Adrenal gland (tissue), 12 donors: ENCODE results near the gene PCNT. TPM values are rescaled to one million over a fixed set of nuclear protein-coding genes. Genes with fewer than 3 reads are reported as not detected.
A peak's percentile ranks its signal among the peaks of the same experiment; 100 is the strongest.

Experiments used
- DNase-seq, 7 donors: peaks; one replicate each; pipeline ENCODE4 v3.0.0-alpha.2; 2019 to 2020
- H3K27ac ChIP-seq, 5 donors: fragments of 200-600 bp; sonication (generic) in 4 of 5; 1 replicate in 3 of 5; 2 replicates in 2 of 5; pipeline versions ENCODE4 v1.5.1 to v1.8.0; 2016 to 2020; ENCODE audit warnings: mild to moderate bottlenecking in 1 of 5
- H3K27me3 ChIP-seq: fragments of 200-600 bp; 2 replicates; pipeline ENCODE4 v1.8.0; 2021
- H3K36me3 ChIP-seq, 2 donors: fragments of 200-600 bp; replicated peaks in 1 of 2; 1 replicate in 1 of 2; 2 replicates in 1 of 2; pipeline versions ENCODE4 v1.5.1 to v1.8.0; 2018 to 2022
- H3K4me1 ChIP-seq, 2 donors: fragments of 200-600 bp; replicated peaks in 1 of 2; 1 replicate in 1 of 2; 2 replicates in 1 of 2; pipeline versions ENCODE4 v1.5.1 to v1.8.0; 2018 to 2021
- H3K4me3 ChIP-seq, 4 donors: fragments of 200-600 bp; sonication (generic) in 3 of 4; one replicate each; pipeline ENCODE4 v1.5.1; 2016 to 2018
- H3K9me3 ChIP-seq, 3 donors: fragments of 200-600 bp; sonication (generic) in 1 of 3; replicated peaks in 1 of 3; 1 replicate in 2 of 3; 2 replicates in 1 of 3; pipeline versions ENCODE4 v1.5.1 to v1.8.0; 2016 to 2021
- POLR2A ChIP-seq, 2 donors: fragments of 450-650 bp; IDR thresholded peaks; one replicate each; pipeline ENCODE4 v1.6.1; 2017; ENCODE audit warnings: antibody characterized with exemption in 2 of 2, mild to moderate bottlenecking in 2 of 2, moderate library complexity in 1 of 2
- WGBS, 4 donors: extraction: QIAGEN DNeasy Blood & Tissue Kit in 2 of 4; methylation state at CpG; one replicate each; pipeline versions ENCODE4 v1.1.5 to v1.1.7; 2013 to 2017; 5-methylcytosine and 5-hydroxymethylcytosine counted together
- intact Hi-C, 2 donors: fragments of 100-400 bp; cut with DNase I; formaldehyde crosslinking; loops; one replicate each; pipeline versions ENCODE4 v1.14.1 to v1.15.0; 2022 to 2023
- polyA plus RNA-seq, 3 donors: library from polyadenylated mRNA; stranded (reverse); fragments of 200-250 nt in 2 of 3; fragments of 350-450 nt in 1 of 3; fragmentation: Illumina TruSeq in 1 of 3; extraction: RNeasy Lipid Tissue Mini Kit (QIAGEN cat#74804) in 1 of 3; gene quantifications; one replicate each; pipeline ENCODE4 v1.2.3, GENCODE V29; 2013 to 2014
- total RNA-seq, 9 donors: library from RNA; depleted of rRNA in 4 of 9; stranded (reverse); fragments of >200 nt in 4 of 9; fragments of 120-200 nt in 1 of 9; fragmentation: NEBNext Ultra II Directional in 1 of 9; extraction: Animal tissue kit (Norgen Biotek cat#: 25700) in 1 of 9; gene quantifications; one replicate each; pipeline versions ENCODE4 v1.1.0 to v1.2.4, GENCODE V29; 2013 to 2023
- TF ChIP-seq, protein P1 (sequence below), 6 experiments: fragments of 450-650 bp in 4 of 6; fragments of 200-600 bp in 2 of 6; sonication (generic) in 1 of 6; IDR thresholded peaks; 1 replicate in 5 of 6; 2 replicates in 1 of 6; pipeline versions ENCODE4 v1.5.1 to v1.8.0; 2016 to 2021; ENCODE audit warnings: antibody characterized with exemption in 6 of 6, mild to moderate bottlenecking in 2 of 6, moderate library complexity in 1 of 6
- donor health status: healthy with polysubstance abuse.
- donor health status: Bipolar disorder and iron deficiency.
- donor health status: DM: yes; HTN: yes; CAD: no.
- donor health status: DM: no; HTN: no; CAD: no.
- donor health status: DM: no; HTN: no; CAD: no.
- donor health status: DM: yes; HTN: yes; CAD: no.

Gene PCNT
- total and polyA plus RNA-seq, 12 donors: 14.0 to 46.6 (median 30.4) TPM

DNA sequence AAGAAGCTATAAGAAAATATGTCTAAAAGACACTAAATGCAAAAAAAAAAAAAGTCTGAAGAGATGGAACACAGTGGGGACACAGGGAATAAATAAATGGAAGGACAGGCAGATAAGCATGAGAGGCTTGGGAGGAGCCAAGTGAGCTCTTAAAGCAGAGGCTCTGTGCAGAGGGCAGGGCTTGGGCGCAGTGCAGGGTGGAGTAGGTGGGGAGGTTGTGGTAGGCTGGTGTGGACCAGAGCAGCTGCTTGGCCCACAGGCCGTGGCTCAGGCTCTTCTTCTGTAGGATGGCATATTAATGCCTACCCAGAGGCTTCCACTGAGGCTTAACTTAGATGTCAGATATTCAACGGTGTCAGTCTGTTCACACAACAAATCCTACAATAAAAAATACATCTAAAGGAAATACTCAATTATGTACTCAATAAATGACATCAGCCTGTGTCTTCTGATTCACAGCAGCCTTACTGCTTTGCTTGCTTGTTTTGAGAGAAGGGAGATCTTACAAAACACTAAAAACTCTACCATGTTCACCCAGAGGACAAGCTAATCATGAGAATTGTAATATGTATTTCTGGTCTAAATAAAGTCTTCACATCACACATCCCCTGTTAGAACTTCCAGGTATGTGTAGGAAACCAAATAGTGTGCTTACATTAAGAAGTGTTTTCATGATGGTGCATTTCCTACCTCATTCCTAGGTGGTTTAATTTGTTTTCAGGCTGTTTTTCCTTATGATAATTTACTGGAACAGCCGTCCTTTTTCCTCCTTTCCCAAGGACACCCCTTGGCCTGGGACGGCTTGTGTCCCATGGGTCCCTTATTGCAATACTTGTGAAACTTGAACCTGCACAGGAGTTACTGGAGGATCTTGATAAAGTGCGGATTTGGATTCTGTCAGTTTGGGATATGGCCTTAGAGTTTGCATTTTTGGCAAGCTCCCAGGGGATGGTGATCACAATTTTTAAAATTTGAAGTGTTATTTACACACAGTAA, 159.6 kb downstream of the PCNT start:
- intact Hi-C loops: no loop called here
- no peaks in the 10 kb centered on the region for H3K9me3 ChIP-seq
- 66 to 79% (median 69%) methylated on average over 6 of the region's 6 CpGs for WGBS, 4 donors
- H3K4me3 ChIP-seq: no peak overlapping the region
- peaks cover 0 to 8% of the 10 kb centered on the region in 2 donors for H3K4me1 ChIP-seq
- H3K27ac ChIP-seq: no peak overlapping the region
- no peak for DNase-seq
- no peak for TF ChIP-seq POLR2A (IDR thresholded peaks at IDR 0.05)
- TF ChIP-seq, protein P1, sequence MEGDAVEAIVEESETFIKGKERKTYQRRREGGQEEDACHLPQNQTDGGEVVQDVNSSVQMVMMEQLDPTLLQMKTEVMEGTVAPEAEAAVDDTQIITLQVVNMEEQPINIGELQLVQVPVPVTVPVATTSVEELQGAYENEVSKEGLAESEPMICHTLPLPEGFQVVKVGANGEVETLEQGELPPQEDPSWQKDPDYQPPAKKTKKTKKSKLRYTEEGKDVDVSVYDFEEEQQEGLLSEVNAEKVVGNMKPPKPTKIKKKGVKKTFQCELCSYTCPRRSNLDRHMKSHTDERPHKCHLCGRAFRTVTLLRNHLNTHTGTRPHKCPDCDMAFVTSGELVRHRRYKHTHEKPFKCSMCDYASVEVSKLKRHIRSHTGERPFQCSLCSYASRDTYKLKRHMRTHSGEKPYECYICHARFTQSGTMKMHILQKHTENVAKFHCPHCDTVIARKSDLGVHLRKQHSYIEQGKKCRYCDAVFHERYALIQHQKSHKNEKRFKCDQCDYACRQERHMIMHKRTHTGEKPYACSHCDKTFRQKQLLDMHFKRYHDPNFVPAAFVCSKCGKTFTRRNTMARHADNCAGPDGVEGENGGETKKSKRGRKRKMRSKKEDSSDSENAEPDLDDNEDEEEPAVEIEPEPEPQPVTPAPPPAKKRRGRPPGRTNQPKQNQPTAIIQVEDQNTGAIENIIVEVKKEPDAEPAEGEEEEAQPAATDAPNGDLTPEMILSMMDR (IDR thresholded peaks at IDR 0.05): no peak
- H3K27me3 ChIP-seq: no peaks in the 10 kb centered on the region
- H3K36me3 ChIP-seq: no peaks in the 10 kb centered on the region

DNA sequence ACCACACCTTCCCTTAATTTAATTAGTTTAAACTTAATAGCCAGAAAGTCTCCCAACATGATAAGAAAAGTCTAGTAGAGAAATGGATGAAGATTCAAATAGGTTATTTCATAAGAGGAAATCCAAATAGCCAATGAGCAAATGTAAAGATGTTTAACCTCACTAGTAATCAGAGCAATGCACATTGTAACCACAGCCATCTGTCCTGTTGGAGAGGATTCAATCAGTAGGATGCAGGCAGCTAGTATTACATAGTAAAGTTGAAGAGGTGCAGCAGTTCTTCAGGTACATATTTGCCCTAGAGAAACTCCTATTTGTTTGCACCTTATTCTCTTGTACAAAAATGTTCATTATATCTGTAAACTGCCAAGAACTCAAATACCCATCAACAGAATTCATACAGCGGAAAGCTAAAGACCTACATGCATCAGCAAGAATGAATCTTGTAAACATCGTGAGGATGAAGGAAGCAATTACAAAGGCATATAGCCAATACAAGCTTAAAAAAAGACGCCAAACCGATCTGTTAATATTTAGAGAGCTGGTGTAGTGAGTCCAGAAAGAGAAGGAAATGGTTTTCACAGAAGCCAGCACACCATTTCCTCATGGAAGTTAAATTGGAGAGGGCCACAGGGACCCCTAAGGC, 162.6 kb downstream of the PCNT start:
- intact Hi-C loops: no loop called here
- Histone ChIP-seq H3K9me3 (no peaks in the 10 kb centered on the region), H3K27me3 (no peaks in the 10 kb centered on the region), H3K4me3 (no peak overlapping the region), H3K36me3 (no peaks in the 10 kb centered on the region), H3K4me1 (peaks cover 0 to 8% of the 10 kb centered on the region in 2 donors), H3K27ac (no peak overlapping the region)
- no peak for TF ChIP-seq POLR2A (IDR thresholded peaks at IDR 0.05)
- TF ChIP-seq, protein P1 (IDR thresholded peaks at IDR 0.05): no peak
- 84 to 91% (median 88%) methylated on average over 4 of the region's 4 CpGs for WGBS, 4 donors
- DNase-seq: no peak

DNA sequence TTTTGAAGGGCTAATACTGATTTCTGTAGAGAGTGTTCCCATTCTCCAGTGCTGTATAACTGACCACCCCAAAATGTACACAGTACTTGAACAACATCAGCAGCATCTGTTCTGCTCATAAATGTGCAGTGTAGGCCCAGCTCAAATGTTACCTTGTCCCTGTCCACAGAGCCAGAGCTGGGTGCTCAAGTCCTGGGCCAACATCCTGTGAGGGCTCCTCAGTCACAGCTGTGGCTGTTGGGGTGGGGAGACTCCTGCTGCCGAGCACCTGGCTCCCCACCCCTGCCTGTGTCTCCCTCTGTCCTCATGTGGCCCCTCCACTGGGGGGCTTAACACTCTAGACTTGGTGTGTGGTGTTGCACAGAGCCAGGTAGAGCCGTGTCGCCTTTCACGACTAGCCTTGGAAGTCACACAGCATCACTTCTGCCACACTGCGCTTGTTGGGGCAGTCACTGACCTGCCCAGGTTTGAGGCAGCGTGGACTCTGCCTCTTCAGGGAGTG, 165.3 kb downstream of the PCNT start:
- H3K36me3 ChIP-seq: no peaks in the 10 kb centered on the region
- WGBS, 4 donors: 66 to 95% (median 82%) methylated on average over 5 to 6 of the region's 6 CpGs
- no peaks in the 10 kb centered on the region for H3K27me3 ChIP-seq
- no peaks in the 10 kb centered on the region for H3K9me3 ChIP-seq
- TF ChIP-seq POLR2A (IDR thresholded peaks at IDR 0.05): no peak
- DNase-seq: no peak
- no peak overlapping the region for H3K27ac ChIP-seq
- intact Hi-C loops: no loop called here
- no peaks in the 10 kb centered on the region for H3K4me1 ChIP-seq
- no peak overlapping the region for H3K4me3 ChIP-seq

DNA sequence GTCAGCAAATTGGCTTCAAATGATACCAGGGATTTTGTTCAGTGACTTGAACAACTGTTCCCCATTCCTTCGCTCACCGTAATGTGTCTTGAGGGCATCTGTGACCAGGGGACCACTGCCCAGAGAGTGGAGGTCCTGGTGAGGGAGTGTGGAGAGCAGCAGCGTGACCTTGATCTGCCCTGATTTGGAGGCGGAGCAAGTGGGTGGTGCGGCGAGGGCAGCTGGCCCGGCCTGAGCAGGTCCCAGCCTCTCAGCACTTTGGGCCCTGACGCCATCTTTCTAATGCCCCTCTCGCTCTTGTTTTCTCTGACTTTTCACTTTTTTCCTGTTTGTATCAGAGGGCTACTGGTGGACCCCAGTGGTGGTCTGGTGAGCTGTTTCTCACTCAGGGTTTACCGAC, 165.8 kb downstream of the PCNT start:
- intact Hi-C loops: no loop called here
- Histone ChIP-seq H3K27me3 (no peaks in the 10 kb centered on the region), H3K36me3 (no peaks in the 10 kb centered on the region), H3K9me3 (no peaks in the 10 kb centered on the region), H3K27ac (no peak overlapping the region), H3K4me1 (no peaks in the 10 kb centered on the region), H3K4me3 (no peak overlapping the region)
- peak in 1 of 7 donors; percentile 13 for DNase-seq
- TF ChIP-seq, protein P1 (IDR thresholded peaks at IDR 0.05): no peak
- TF ChIP-seq POLR2A (IDR thresholded peaks at IDR 0.05): no peak
- WGBS, 4 donors: 67 to 86% (median 75%) methylated on average over 10 of the region's 10 CpGs
